Stimulated activated CD8-positive, alpha-beta memory T cell treated with anti-CD3 and anti-CD28 coated beads, Interleukin-12 subunit alpha, Interleukin-12 subunit beta, amount 100 ng/mL, for 1 hour (primary cell): ENCODE results near the gene CPHXL.

Source experiments
- DNase-seq: peaks from one replicate; pipeline ENCODE4 v3.0.0-alpha.2; 2020; ENCODE audit warnings: low read depth

Gene CPHXL

GRCh38 chr16:75726390-75726789 is at the start of gene CPHXL:
Gene CPHXL, minus strand, starts transcription at chr16:75726490. Its CDS starts 48 bp downstream, at chr16:75726442.
- no peak for DNase-seq

- no peak for DNase-seq
Observed at GRCh38 chr16:75774197-75774596, 47.9 kb upstream of the CPHXL start.

DNA sequence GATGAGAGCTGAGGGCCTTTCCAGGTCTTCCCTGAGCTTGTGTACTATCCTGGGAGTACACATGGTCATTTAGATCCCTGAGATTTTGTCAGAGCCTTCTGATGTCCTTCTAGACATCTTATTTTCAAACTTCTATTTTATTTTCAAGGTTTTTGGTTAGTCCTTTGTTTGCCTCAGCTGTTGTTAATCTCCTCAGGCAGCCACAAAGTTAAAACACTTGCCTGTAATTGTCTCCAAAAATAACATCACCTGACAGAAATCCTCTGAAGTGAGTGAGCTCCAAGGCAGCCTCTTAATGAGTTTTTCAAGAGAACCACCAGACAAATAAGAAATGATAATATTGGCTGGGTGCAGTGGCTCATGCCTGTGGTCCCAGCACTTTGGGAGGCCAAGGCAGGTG is 43.8 kb upstream of the CPHXL start:
- no peak for DNase-seq

- peak; percentile 37 for DNase-seq
Observed at GRCh38 chr16:75764154-75764768, 38.0 kb upstream of the CPHXL start.

GRCh38 chr16:75763204-75763603 is 36.9 kb upstream of the CPHXL start:
- no peak for DNase-seq

GRCh38 chr16:75762746-75763145 is 36.5 kb upstream of the CPHXL start:
- no peak for DNase-seq

- DNase-seq, result no peak
Observed at GRCh38 chr16:75761108-75761507, 34.8 kb upstream of the CPHXL start.

- DNase-seq, result no peak
Observed at GRCh38 chr16:75760018-75760519, 33.8 kb upstream of the CPHXL start.

- DNase-seq, result no peak
Observed at GRCh38 chr16:75758215-75758614, 31.9 kb upstream of the CPHXL start.

DNA sequence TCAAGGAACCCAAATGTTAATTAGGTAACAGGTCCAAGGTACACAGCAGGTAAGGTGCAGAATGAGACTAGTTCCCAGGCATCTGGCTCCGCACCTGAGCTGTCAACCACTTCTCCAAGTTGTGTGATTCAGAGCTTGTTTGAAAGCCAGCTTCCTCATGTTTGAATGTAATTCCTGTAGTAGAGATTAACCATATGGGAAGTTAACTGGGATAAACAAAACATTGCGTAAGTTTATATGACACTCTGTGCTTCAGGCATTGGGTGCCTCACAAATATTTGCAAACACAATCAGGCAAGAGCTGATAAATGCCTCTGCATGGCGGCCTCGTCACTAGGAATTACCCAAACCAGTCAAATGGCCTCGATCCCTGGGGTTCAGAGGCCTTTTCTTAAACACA is 27.9 kb upstream of the CPHXL start:
- DNase-seq, result no peak

DNA sequence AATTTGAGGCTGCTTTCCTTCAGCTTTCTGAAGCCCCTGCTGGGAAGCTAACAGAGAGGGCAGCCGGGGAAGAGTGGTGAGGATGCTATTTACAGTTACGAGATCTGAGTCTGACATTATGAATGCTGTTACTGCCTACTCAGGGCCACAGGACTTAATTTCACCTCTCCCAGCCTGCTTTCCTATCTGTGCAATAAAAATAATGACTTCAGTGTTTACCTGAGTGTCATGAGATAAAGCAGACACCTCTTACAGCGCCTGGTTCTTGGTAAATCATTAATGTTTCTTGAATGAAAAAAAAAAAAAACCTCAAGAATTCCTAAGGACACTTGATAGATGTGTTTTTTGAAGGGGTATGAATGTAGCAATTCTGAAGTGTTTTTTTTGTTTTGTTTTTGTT is 24.2 kb upstream of the CPHXL start:
- DNase-seq, result no peak

DNA sequence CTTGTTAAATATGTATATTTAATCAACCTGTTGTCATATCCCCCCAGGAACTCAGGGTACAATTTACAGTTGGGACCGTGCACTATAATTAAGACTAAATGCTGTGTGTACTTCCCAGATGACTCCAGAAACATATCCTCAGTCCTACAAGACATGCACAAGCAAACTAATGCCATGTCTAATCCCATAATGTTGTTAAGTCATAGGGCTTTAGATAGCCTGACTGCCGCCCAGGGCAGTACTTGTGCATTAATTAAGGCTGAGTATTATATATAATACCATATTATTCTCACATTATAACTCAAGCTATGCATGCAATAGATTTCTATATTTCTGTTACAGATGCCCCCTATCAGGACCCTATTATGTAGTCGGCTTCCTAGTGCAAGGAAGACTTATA is 20.1 kb upstream of the CPHXL start:
- DNase-seq, result no peak

DNA sequence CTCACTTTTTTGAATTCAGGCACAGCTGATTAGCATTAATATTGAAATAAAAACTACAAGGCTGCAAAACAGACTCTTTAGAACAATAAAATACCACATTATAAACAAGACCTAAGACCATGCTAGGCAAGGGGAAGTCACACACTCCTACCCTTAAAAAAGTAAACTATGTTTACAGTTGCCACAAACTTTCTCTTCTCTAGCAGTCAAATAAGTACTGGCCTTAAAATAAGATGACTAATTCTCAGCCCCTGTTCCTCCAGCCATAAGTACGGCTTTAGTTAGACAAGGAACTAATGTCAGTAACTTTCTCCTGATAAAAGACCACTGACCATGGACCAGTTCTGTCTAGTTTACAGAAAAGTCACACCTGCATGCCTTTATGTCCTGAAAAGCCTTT is 19.5 kb upstream of the CPHXL start:
- no peak for DNase-seq

DNA sequence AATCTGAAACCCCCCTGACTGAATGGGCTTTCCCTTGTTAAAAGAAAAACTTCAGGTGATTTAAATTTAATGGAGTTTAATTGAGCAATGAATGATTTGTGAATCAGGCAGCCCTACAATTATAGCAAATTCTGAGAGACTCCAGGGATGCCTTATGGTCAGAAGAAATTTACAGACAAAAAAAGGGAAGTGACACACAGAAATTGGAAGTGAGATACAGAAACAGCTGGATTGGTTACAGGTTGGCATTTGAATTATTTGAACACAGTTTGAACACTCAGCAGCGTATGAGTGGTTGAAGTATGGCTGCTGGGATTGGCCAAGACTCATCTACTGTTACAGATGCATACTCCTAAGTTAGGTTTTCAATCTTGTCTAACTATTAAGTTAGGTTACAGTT is 19.0 kb upstream of the CPHXL start:
- DNase-seq, result no peak

DNA sequence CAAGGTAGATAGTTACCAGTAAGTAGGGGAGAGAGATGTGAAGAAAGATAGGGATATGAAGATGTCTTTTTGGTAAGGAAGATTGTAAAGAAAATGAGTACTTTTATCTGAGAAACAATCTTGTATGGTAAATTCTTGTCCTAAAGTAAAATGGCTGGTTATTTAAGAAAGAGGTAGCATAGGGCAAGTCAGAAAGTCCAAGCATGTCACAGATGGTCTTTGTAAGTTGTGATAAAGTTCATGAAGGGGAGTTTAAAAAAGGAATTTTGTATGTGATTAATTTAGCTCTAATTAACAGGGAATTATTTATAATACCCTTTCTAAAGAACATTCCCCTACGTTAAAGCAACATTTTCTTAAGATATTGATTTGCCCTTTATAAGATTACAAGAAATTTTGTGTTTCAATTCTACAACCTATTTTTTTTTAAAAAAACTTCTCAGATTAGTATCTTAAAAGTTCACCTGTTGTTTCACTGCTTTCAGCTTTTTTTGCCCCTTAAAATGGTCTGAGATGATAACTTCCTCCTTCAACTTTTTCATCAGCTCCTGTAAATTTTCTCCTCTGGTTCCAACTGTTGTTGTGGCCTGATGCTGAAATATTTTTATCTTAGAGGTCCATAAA is 16.2 kb upstream of the CPHXL start:
- DNase-seq, result no peak

GRCh38 chr16:75733305-75734211 is 7.3 kb upstream of the CPHXL start:
- no peak for DNase-seq

GRCh38 chr16:75732871-75733270 is 6.6 kb upstream of the CPHXL start:
- DNase-seq, result no peak

- no peak for DNase-seq
Observed at GRCh38 chr16:75727221-75727620, 931 bp upstream of the CPHXL start.

GRCh38 chr16:75718452-75718851 is 7.8 kb downstream of the CPHXL start:
- no peak for DNase-seq

DNA sequence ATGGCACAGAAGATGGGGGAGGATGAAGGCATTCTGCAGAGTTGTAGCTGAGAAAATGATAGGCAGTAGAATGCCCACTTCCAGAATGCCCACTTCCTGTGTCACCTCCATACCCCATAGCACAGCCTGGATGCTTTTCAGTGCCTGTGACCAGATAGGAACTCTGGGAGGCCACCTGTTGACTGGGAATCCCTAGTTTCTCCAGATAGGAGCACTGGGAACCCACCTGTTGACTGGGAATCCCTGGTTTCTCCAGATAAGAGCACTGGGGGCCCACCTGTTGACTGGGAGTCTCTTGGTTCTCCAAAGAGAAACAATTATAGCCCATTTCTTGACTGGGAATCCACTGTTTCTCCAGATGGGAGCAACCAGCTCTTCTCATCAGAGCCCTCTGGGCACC is 11.6 kb downstream of the CPHXL start:
- DNase-seq, result no peak

DNA sequence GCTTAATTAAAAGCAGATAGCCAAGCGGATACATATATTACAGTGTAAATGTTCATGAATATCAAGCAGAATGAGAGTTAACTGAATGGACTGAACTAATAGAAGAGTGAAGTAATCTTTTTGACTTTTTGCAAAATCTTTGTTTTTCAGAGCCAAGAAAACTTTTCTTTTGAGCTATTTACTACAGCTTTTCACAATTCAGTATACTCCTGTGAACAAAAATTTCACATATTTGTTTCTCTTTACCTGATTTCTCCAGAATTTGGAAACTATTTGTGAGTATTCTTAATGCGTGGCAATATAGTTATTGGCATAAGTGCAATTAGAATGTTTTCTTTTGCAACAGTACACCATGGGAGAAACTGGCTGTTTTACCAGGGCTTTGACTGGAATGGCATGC is 15.9 kb downstream of the CPHXL start:
- DNase-seq, result no peak

GRCh38 chr16:75703306-75703705 is 23.0 kb downstream of the CPHXL start:
- no peak for DNase-seq

DNA sequence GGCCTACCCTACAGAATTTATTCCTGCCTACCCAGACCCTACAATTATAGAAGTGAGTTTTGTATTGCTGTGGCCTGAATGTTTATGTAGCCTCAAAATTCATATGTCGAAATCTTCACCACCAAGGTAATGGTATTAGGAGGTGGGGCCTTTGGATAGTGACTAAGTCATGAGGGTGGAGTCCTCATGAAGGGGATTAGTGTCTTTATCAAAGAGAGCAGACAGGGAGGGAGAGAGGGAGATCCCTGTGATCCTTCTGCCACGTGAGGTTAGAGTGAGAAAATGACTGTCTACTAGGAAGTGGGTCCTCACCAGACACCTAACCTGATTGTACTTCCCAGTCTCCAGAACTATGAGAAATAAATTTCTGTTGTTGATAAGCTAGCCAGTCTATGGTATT is 24.0 kb downstream of the CPHXL start:
- DNase-seq, result no peak
